Right lobe of liver (tissue), 4 donors: Measurements from ENCODE around the gene BID.

Source experiments
- CTCF ChIP-seq, 4 donors: fragments of 200-600 bp in 3 of 4; fragments of 450-650 bp in 1 of 4; IDR thresholded peaks; one replicate each; pipeline versions ENCODE4 v1.5.1 to v1.8.0; 2016 to 2022; ENCODE audit warnings: antibody characterized with exemption in 4 of 4, mild to moderate bottlenecking in 2 of 4
- POLR2A ChIP-seq: fragments of 450-650 bp; IDR thresholded peaks from one replicate; pipeline ENCODE4 v1.6.1; 2017; ENCODE audit warnings: antibody characterized with exemption, mild to moderate bottlenecking
- donor health status: DM: no; HTN: no; CAD: no.
- donor health status: DM: no; HTN: no; CAD: no.
- donor health status: DM: no; HTN: yes; CAD: no.

- TF ChIP-seq POLR2A (no peak), CTCF (IDR thresholded peaks at IDR 0.05) (no peak)
Observed at GRCh38 chr22:17728786-17729185, 45.5 kb downstream of the BID start.
